Right atrium auricular region (tissue), 2 donors: ENCODE measurements around the gene TROAP. TPM values are rescaled to one million over a fixed set of nuclear protein-coding genes. Genes with fewer than 3 reads are reported as not detected.
"Not testable (repeated sequence)": the region's sequence is repeated elsewhere in the genome, so short reads cannot be mapped to it uniquely, and the experiment has no call there.

ENCODE experiments used
- DNase-seq: peaks from one replicate; pipeline ENCODE4 v3.0.0-alpha.2; 2019; ENCODE audit warnings: low spot score
- H3K27ac ChIP-seq, 2 donors: fragments of 200-600 bp; sonication (generic); 1 replicate in 1 of 2; 2 replicates in 1 of 2; pipeline ENCODE4 v1.5.1; 2016 to 2019
- H3K27me3 ChIP-seq, 2 donors: fragments of 200-600 bp; sonication (generic); one replicate each; pipeline versions ENCODE4 v1.5.1 to v1.6.0; 2017 to 2019
- H3K36me3 ChIP-seq: fragments of 200-600 bp; sonication (generic); one replicate; pipeline ENCODE4 v1.5.1; 2016
- H3K4me1 ChIP-seq, 2 donors: fragments of 200-600 bp; sonication (generic); one replicate each; pipeline versions ENCODE4 v1.5.1 to v1.6.0; 2017 to 2019
- H3K4me3 ChIP-seq, 2 donors: fragments of 200-600 bp; sonication (generic); 1 replicate in 1 of 2; 2 replicates in 1 of 2; pipeline ENCODE4 v1.5.1; 2017 to 2019; ENCODE audit warnings: mild to moderate bottlenecking in 1 of 2, moderate library complexity in 1 of 2
- H3K9me3 ChIP-seq, 2 donors: fragments of 200-600 bp; sonication (generic); one replicate each; pipeline ENCODE4 v1.5.1; 2019
- total RNA-seq, 2 donors: library from RNA; depleted of rRNA; stranded (reverse); fragments of >200 nt; gene quantifications; one replicate each; pipeline ENCODE4 v1.1.0, GENCODE V29; 2016
- TF ChIP-seq, protein P1 (sequence below), 2 donors: fragments of 200-600 bp; sonication (generic); IDR thresholded peaks; one replicate each; pipeline ENCODE4 v1.5.1; 2019; ENCODE audit warnings: antibody characterized with exemption in 2 of 2

The TROAP gene
- total RNA-seq, 2 donors from 2014 or later = 0.48 TPM; not detected in 1

GRCh38 chr12:49377386-49377785 lies 54.3 kb downstream of the TROAP start:
- Histone ChIP-seq H3K4me3 (no peak overlapping the region), H3K4me1 (no peaks in the 10 kb centered on the region), H3K27ac (no peak overlapping the region), H3K27me3 (no peaks in the 10 kb centered on the region), H3K36me3 (no peaks in the 10 kb centered on the region), H3K9me3 (no peaks in the 10 kb centered on the region)
- no peak for DNase-seq
- TF ChIP-seq, protein P1, sequence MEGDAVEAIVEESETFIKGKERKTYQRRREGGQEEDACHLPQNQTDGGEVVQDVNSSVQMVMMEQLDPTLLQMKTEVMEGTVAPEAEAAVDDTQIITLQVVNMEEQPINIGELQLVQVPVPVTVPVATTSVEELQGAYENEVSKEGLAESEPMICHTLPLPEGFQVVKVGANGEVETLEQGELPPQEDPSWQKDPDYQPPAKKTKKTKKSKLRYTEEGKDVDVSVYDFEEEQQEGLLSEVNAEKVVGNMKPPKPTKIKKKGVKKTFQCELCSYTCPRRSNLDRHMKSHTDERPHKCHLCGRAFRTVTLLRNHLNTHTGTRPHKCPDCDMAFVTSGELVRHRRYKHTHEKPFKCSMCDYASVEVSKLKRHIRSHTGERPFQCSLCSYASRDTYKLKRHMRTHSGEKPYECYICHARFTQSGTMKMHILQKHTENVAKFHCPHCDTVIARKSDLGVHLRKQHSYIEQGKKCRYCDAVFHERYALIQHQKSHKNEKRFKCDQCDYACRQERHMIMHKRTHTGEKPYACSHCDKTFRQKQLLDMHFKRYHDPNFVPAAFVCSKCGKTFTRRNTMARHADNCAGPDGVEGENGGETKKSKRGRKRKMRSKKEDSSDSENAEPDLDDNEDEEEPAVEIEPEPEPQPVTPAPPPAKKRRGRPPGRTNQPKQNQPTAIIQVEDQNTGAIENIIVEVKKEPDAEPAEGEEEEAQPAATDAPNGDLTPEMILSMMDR (IDR thresholded peaks at IDR 0.05) = no peak

DNA sequence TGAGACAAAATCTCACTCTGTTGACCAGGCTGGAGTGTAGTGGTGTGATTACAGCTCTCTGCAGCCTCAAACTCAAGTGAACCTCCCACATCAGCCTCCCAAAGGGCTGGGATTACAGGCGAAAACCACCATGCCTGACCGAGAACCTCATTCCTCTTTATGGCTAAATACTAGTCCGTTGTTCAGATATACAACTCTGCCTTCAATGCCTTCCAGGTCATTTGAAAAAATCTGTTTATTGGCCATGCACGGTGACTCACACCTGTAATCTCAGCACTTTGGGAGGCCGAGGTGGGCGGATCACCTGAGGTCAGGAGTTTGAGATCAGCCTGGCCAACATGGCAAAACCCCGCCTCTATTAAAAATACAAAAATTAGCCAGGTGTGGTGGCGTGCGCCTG lies 57.1 kb downstream of the TROAP start:
- not testable (repeated sequence) for H3K27me3 ChIP-seq, H3K4me1 ChIP-seq, H3K9me3 ChIP-seq, H3K4me3 ChIP-seq, DNase-seq, H3K36me3 ChIP-seq, H3K27ac ChIP-seq

Other genes with a start within 250 kb of the TROAP start
- under 1 TPM; 0.35 to 0.56 TPM for gene DHH, start 228.5 kb upstream of the TROAP start, total RNA-seq
- 10 to 100 TPM; 14.6 to 19.2 TPM for gene LMBR1L, start 212.4 kb upstream of the TROAP start, total RNA-seq
- gene TUBA1B, start 191.9 kb upstream of the TROAP start, total RNA-seq = 100 to 1,000 TPM; 348 to 654 TPM
- gene TUBA1A, start 134.2 kb upstream of the TROAP start, total RNA-seq = 100 to 1,000 TPM; 131 to 241 TPM
- 100 to 1,000 TPM in 1 of 2 donors, 10 to 100 TPM in 1; 64.4 to 145 TPM for gene TUBA1C, start 58.2 kb upstream of the TROAP start, total RNA-seq
- gene PRPH, start 28.1 kb upstream of the TROAP start, total RNA-seq = under 1 TPM in 1 of 2 donors, not detected in 1; 0.75 TPM
- gene C1QL4, start 13.9 kb downstream of the TROAP start, total RNA-seq = not detected
- gene DNAJC22, start 23.6 kb downstream of the TROAP start, total RNA-seq = 1 to 10 TPM in 1 of 2 donors, under 1 TPM in 1; 0.93 to 1.2 TPM
- gene SPATS2, start 44.2 kb downstream of the TROAP start, total RNA-seq = 1 to 10 TPM; 4.6 to 7.6 TPM
- gene KCNH3, start 215.8 kb downstream of the TROAP start, total RNA-seq = 1 to 10 TPM in 1 of 2 donors, under 1 TPM in 1; 0.19 to 1.0 TPM
- 10 to 100 TPM; 81.8 to 82.8 TPM for gene MCRS1, start 244.9 kb downstream of the TROAP start, total RNA-seq